Adipose tissue (tissue), 3 donors: Measurements from ENCODE around the gene VTI1A. TPM values are rescaled to one million over a fixed set of nuclear protein-coding genes. Genes with fewer than 3 reads are reported as not detected.
"Not testable (repeated sequence)": the region's sequence is repeated elsewhere in the genome, so short reads cannot be mapped to it uniquely, and the experiment has no call there.

Experiments used
- H3K27ac ChIP-seq: one replicate; pipeline ENCODE4 v1.5.1; 2013; ENCODE audit warnings: low read depth, low read length
- WGBS, 3 donors: extraction: QIAGEN DNeasy Blood & Tissue Kit; methylation state at CpG; one replicate each; pipeline ENCODE4 v1.1.7; 2013; 5-methylcytosine and 5-hydroxymethylcytosine counted together
- polyA plus RNA-seq, 3 donors: library from polyadenylated mRNA; stranded (reverse); fragments of 200-250 nt; gene quantifications; one replicate each; pipeline ENCODE4 v1.2.3, GENCODE V29; 2013
- donor health status: healthy with polysubstance abuse.
- donor health status: Bipolar disorder and iron deficiency.
- donor health status: healthy.

Gene VTI1A
- polyA plus RNA-seq, 3 donors: 5.6 to 15.2 (median 13.5) TPM

- WGBS, 3 donors: 3 to 6% (median 3%) methylated on average over 20 of the region's 20 CpGs
- no peak overlapping the region for H3K27ac ChIP-seq
These were observed 760 bp upstream of the VTI1A start for GRCh38 chr10:112446055-112446854.

GRCh38 chr10:112447620-112447928, 559 bp downstream of the VTI1A start:
- no peak overlapping the region for H3K27ac ChIP-seq
- WGBS, 3 donors: 2 to 4% (median 3%) methylated on average over 10 of the region's 10 CpGs

- no peak overlapping the region for H3K27ac ChIP-seq
- 57 to 88% (median 66%) methylated on average over 4 of the region's 4 CpGs for WGBS, 3 donors
These were observed 1.9 kb downstream of the VTI1A start for GRCh38 chr10:112448888-112449287.

GRCh38 chr10:112454910-112455779, 8.1 kb downstream of the VTI1A start:
- no peak overlapping the region for H3K27ac ChIP-seq
- 64 to 77% (median 69%) methylated on average over 2 of the region's 3 CpGs for WGBS, 3 donors

GRCh38 chr10:112456533-112456932, 9.5 kb downstream of the VTI1A start:
- WGBS, 3 donors: 96 to 100% (median 96%) methylated on average over 2 of the region's 2 CpGs
- no peak overlapping the region for H3K27ac ChIP-seq

- no peak overlapping the region for H3K27ac ChIP-seq
- 93 to 98% (median 94%) methylated on average over 2 of the region's 2 CpGs for WGBS, 3 donors
These were observed 13.4 kb downstream of the VTI1A start for GRCh38 chr10:112460366-112460765.

- H3K27ac ChIP-seq: no peak overlapping the region
- WGBS, 3 donors: 96 to 99% (median 96%) methylated on average over 4 of the region's 4 CpGs
These were observed 14.2 kb downstream of the VTI1A start for GRCh38 chr10:112461029-112461887.

- H3K27ac ChIP-seq: not testable (repeated sequence)
- 95 to 98% (median 97%) methylated on average over 5 of the region's 5 CpGs for WGBS, 3 donors
These were observed 17.1 kb downstream of the VTI1A start for GRCh38 chr10:112464074-112464473.

- WGBS, 3 donors: 92 to 97% (median 95%) methylated on average over 3 of the region's 3 CpGs
- H3K27ac ChIP-seq: no peak overlapping the region
These were observed 18.4 kb downstream of the VTI1A start for GRCh38 chr10:112465299-112465883.

GRCh38 chr10:112466802-112467201, 19.8 kb downstream of the VTI1A start:
- H3K27ac ChIP-seq: no peak overlapping the region
- 77 to 88% (median 83%) methylated on average over 3 of the region's 3 CpGs for WGBS, 3 donors

GRCh38 chr10:112467541-112468075, 20.6 kb downstream of the VTI1A start:
- H3K27ac ChIP-seq: no peak overlapping the region
- WGBS, 3 donors: 94 to 97% (median 97%) methylated on average over 1 of the region's 1 CpG

GRCh38 chr10:112471878-112472487, 25.0 kb downstream of the VTI1A start:
- 17 to 24% (median 22%) methylated on average over 4 of the region's 4 CpGs for WGBS, 3 donors
- H3K27ac ChIP-seq: no peak overlapping the region

- 62 to 85% (median 80%) methylated on average over 3 of the region's 3 CpGs for WGBS, 3 donors
- no peak overlapping the region for H3K27ac ChIP-seq
These were observed 28.7 kb downstream of the VTI1A start for GRCh38 chr10:112475575-112476218.

- 74 to 79% (median 75%) methylated on average over 3 of the region's 3 CpGs for WGBS, 3 donors
- H3K27ac ChIP-seq: no peak overlapping the region
These were observed 34.6 kb downstream of the VTI1A start for GRCh38 chr10:112481602-112482001.

GRCh38 chr10:112484399-112484798, 37.4 kb downstream of the VTI1A start:
- WGBS, 3 donors: 77 to 93% (median 92%) methylated on average over 2 of the region's 2 CpGs
- no peak overlapping the region for H3K27ac ChIP-seq

GRCh38 chr10:112487964-112488363, 40.9 kb downstream of the VTI1A start:
- H3K27ac ChIP-seq: no peak overlapping the region

- WGBS, 3 donors: 43 to 60% (median 58%) methylated on average over 2 of the region's 2 CpGs
- no peak overlapping the region for H3K27ac ChIP-seq
These were observed 43.5 kb downstream of the VTI1A start for GRCh38 chr10:112490545-112490944.
